OCI-M1 (cell line): Measurements from ENCODE around the gene SCMH1.
A peak's percentile ranks its signal among the peaks of the same experiment; 100 is the strongest.
"Not testable (repeated sequence)": the region's sequence is repeated elsewhere in the genome, so short reads cannot be mapped to it uniquely, and the experiment has no call there.

Source experiments
- DNase-seq: peaks from one replicate; lab custom pipeline; 2025; lab: John Stamatoyannopoulos, UW

SCMH1 gene

DNA sequence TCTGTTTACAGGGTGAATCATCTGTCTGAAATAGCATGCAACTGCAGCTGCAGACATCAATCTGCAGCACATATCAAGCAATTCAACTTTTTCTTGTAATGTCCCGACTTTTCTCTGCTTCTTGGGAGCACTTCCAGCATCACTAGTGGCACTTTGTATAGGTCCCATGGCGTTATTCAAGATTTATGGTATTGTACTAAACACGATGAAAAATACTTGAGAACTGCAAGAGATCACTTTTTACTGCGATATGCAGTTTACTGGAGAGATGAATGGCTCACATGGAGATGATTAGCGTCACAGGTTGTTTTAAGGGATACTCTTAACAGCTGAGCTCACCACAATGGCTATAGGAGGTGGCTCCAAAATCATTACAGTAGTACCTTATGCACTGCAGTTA lies 7.2 kb upstream of the SCMH1 start:
- DNase-seq = no peak

DNA sequence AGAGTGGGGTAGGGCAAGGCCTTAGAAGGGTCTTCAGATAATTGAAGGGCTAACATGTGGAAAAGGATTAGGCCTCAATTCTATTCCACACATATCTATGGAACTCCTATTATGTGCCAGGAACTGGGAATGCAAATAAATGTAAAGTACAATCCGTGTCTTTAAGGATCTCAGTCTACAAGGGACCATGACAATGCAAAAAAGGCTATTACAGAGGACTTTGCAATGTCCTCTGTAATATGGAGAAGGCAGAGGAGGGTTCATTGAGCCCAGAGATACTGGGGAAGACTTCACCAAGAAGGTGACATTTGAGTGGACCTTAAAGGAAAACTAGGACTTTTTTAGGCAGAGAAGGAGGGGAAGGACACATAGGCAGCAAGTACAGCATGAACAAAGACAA lies 4.5 kb upstream of the SCMH1 start:
- DNase-seq = peak; percentile 28

DNA sequence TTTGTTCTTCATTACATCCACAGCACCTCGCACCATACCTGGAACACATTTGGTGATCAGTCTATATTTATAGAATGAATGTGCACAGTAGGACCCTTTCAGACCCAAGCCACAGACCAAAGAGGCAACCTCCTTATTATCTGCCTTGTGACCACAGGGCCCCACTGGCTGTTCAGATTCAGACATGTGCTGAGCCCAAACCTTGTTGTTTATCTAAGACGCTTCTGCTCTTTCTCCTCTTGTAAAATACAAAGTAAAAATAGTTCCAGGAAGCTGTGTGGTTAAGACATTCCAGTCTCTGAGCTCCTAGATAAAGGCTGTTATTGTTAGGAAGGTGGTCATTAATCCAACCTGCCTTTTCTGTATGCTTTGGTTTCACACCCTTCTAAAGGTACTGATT lies 3.6 kb upstream of the SCMH1 start:
- DNase-seq = peak; percentile 64

DNA sequence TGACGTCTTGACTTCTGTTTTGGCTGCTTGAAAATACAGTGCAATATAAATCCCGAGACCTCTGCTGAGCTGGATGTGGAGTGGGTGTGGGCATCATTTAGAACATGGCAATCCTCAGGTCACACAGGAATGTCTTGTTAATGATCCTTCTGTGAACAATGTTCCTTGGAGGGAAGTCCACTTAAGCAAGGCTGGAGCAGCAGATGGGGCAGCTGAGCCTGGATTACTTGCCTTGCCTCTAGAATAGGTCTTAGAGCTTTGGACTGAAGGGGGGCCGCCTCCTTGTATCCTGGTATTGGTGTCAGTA lies 926 bp upstream of the SCMH1 start:
- DNase-seq = no peak

DNA sequence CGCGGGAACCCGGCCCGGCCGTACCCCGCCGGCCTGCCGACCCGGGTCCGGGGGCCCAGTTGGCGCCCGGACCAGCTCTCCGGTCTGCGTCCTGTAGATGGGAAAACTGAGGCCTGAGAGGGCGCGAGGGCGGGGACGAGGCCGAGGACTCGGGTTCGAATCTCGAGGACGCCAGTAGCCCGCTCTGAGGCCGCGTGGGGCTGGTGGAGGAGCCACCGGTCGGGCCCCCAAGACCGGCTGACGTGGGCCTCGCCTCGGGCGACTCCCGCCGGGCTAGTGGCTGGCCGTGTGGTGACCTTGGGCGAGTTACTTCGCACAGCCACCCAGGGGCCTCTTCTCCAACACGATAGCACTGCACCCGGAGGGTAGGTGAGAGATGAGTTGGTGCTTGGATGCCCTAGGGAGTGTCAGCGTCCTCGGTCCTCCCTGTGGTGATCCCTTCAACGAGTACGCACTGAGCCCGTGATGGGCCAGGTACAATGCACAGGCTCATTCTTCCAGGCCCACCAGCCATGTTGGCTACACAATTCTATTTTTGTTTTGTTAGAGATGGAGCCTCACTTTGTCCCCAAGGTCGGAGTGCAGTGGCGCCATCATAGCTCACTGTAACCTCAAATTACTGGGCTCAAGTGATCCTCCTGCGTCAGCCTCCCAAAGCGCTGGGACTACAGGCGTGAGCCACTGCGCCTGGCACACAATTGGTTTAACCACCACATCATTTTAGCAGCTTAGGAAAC lies 404 bp upstream of the SCMH1 start:
- no peak for DNase-seq

DNA sequence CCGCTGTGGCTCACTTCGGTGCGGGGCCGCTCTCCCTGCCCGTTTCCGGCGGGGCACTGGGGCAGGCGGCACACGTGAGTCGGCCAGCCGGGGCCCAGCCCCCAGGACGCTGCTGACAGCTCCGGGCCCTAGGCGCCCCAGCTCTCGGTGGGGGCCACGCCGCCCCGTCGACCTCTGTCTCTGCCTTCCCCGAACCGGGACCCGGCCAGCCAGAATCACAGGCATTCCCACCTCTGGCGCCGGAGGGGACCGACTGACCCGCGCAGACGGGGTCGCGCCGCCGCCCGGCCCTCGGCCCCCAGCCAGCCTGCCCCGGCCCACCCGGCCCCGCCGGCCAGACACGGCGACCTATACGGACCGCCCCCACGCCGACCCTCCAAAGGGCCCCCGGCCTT lies 755 bp downstream of the SCMH1 start:
- peak; percentile 65 for DNase-seq

DNA sequence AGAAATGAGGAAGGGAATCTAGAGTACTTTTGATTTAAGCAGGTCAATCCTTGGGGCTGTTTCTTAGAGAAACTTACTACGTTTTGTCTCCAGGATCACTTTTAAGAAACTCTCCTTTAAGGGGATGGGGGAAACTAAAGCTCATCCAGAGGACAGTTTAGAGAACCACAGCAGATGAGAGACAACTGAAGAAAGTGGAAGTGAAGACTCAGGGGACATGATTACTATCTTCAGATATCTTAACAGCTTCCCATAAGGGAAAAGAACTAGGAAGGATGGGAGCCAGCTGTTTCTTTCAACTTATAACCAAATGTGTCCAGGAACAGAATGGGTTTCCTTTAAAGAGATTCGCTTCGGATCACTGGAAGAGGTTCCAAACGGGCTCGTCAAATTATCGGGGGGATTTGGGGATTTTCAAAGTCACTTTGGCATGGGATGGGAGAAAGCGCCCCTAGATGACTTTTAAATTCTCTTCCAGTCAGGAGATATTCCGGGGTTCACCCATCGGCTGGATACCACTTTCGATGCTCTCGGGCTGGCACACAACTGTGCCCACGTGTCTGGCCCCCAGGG lies 1.2 kb downstream of the SCMH1 start:
- peak; percentile 67 for DNase-seq

DNA sequence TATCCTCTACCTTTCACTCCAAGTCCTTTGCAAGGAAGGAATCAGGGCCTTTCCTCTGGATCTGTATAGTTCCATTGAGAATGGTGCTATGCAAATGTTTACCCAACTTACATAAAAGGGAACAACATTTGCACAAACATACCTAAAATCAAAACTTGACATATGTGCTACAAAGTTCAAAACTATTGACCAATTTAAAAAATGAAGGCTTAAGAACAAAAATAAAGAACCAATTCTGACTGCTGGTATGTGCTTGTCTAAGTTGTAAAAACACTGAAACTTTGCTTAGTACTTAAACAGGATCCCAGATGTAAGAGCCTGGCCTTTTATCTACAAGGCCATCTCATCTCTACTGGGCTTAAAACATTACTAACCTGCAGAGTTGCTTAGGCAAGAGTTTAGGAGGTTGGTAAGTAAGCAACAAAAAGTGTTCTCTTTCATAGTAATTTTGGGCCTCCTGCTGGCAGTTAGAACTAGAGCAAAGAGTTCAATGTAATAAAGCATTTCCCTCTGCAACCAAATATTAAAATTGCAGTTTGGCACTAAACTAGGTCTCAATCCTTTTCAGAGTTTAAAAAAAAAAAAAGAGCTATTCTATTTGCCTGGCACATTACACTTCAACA lies 2.0 kb downstream of the SCMH1 start:
- DNase-seq = peak; percentile 75

DNA sequence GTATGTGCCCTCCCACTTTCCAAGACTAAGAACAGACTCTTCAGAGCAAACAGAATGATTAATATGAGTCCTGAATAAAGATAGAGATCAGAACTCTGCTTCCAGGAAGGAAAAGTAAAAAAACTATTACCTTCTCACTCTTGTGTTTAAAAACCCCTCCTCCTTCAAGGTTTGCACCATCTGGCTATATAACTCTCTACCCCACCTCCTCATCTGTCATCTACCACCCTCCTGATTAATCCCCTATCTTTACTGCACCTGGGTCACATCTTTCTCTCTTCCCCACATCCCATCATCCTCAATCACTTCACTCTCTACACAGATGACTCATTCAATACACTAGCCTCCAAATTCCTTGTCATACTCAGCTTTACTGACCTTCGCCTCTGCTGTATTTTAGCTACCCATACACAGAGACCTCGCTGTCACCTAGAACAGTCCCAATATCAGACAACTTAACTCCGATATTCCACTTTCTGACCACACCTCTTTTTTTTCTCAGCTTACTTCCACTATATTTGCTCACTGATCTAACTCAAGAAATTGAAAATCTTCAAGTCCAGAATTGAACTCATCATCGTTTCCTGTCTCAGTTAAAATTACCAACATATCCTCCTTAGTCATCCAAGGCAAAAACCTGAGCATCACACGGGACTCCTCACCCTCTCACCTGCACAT lies 3.7 kb downstream of the SCMH1 start:
- DNase-seq = no peak

DNA sequence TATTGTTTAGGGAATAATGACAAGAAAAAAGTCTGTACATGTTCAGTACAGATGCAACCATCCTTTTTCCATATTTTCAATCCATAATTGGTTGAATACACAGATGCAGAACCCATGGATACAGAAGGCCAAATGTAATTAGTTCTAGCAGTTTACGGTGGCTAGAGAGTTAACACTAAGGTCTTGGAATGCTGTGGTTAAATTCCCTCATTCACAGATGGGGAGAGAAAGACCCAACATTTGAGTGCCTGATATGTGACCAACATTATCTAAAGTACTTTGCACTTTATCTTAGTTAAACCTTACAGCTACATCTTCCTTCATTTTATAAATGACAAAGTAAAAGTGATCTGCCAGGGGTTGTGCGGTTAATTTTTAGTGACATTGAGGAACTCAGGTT lies 5.3 kb downstream of the SCMH1 start:
- no peak for DNase-seq

DNA sequence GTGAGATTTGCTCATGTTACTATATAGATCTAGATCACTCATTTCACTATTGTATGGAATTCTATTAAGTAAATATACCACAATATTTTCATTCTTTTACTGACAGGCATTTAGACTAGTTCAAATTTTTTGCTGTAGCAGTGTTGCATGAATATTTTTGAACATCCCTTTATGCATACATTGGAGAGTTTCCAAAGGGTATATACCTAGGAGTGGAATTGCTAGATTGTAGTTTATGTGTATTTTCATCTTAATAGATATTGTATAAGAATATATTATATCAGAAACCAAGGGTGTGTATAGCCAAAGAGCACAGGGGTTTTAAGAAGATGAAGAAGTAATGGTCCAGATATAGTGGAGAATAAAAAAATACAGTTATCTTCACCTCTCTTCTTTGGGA lies 6.2 kb downstream of the SCMH1 start:
- DNase-seq = no peak

DNA sequence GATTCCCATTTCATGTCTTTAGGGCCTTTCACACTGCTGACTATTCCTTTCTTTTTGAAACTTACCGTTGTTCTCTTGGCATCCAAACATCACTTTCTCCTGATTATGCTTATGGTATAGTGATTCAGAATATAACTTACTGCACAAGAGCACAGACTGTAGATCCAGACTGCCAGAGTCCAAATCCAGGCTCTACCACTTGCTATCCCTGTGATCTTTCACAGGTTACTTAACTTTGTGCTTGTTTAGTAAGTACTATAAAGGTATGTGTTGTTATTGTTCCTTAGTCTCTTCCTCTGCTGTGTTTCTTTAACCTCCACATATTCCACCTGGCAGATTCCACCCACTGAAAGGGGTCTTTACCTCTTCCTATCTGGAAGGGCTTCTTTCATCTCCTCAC lies 8.4 kb downstream of the SCMH1 start:
- no peak for DNase-seq

DNA sequence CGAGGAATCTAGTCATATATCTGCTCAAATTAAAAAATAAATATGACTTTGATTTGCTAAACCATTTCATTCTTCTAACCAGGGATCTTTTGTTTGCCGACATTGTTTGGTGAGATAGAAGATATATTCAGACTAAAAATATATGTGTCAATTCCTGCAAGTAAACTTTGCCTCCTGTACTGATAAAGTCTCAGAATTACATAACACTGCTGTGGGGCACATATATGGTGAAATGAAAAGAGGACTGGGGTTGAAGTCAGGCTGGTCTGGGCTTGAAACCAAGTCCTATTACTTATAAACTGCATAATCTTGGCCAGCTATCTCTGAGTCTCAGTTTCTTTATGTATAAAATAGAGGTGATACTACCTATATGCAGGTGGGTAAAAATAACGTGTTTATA lies 9.8 kb downstream of the SCMH1 start:
- no peak for DNase-seq

DNA sequence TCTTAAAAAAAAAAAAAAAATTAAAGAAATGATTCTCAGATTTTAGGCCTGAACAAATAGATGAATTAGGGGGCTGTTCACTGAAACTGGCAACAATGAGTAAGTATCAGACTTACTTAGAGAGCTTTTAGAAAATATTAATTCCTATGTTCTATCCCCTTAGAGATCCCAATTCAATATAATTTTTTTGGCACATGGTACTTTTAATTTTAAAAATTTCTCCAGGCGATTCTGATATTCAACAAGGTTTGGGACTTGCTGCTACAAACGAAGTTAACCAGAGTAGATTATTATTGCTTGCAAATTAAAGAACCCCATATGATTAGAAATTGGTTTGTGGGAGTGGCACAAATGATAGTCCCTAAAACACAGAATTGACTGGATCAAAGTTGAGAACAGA lies 11.4 kb downstream of the SCMH1 start:
- no peak for DNase-seq

DNA sequence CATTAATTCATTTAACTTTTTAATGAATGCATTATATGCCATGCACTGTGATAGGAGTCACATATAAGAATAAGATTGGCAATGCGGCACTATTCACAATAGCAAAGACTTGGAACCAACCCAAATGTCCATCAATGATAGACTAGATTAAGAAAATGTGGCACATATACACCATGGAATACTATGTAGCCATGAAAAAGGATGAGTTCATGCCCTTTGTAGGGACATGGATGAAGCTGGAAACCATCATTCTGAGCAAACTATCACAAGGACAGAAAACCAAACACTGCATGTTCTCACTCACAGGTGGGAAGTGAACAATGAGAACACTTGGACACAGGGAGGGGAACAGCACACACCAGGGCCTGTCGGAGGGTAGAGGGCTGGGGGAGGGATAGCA lies 12.9 kb downstream of the SCMH1 start:
- DNase-seq = not testable (repeated sequence)

DNA sequence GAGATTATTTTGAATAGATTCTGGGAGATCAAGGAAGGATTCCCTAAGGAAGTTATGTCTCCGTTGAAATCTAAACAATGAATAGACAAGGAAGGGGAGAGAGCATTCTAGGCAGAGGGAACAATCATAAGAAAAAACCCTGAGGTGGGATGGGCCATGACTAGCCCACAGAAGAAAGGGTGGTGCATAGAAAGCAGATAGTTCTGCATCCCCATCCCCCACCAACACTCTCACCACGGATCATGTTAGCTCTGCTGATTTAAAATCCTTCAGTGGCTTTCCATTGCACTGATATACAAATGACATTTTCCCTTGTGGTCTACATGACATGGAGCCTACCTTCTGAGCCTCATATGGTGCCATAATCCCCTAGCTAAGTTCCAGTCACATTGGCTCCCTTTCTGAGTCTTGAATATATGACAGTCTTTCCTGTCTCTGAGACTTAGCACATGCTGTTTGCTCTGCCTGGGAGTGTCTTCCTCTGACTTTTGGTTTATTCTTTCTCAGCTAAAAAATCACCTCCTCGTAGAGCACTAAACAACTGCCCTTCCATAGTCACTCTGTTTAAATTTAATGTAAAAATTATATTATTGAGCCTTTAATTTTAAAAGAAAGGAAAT lies 15.2 kb downstream of the SCMH1 start:
- DNase-seq = peak; percentile 50

DNA sequence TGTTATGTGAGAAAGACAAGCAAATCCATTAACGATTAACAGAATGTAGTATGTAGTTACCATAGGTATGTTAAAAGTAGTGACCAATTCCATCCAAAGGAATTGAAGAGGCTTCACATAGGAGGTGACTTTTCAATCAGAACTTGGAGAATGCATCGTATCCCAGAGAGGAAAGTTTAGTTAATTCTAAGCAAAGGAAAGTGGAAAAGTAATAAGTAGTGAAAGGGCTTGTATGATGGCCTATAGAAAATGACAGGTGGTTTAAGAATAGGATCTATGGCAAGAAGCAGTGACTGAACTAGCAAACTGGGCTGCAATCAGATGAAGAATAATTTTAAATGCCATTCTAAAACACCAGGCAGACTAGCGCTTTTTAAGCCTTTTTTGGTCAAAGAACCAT lies 16.6 kb downstream of the SCMH1 start:
- no peak for DNase-seq

DNA sequence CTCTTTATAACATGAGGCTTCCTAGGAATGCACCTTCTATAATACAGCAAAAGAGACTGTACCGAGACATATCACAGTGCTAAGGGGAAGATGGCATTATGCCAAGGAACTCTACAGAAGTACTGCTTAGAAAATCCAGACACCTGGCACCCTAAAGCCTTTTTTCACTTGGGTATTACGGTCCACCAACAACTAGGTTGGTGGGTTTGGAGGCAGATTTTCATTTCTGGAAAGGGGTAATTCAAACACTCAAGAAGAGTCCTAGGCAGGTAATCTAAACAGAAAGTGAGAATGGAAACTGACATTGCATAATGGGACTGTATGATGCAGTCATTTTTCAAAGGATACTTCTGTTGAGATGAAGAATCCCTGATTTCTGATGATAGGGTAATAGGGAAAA lies 19.6 kb downstream of the SCMH1 start:
- DNase-seq = peak; percentile 18

DNA sequence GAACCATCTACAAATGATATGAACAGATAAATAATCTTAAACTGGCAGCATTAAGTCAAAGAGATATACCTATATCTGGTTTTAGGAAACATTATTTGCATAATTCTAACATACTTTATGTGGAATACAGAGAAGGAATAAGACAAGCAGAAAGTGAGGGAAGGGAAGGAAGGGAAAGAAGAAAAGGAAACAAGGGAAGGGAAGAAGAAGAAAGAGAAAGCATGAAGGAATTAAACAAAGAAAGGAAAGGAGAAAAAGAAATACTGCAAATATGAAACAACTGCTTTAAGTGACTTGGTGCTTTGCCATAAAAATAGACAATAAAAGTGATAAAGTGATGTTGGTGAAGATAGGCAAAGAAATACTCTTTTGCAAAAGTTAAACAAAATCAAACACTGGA lies 20.1 kb downstream of the SCMH1 start:
- DNase-seq = no peak

DNA sequence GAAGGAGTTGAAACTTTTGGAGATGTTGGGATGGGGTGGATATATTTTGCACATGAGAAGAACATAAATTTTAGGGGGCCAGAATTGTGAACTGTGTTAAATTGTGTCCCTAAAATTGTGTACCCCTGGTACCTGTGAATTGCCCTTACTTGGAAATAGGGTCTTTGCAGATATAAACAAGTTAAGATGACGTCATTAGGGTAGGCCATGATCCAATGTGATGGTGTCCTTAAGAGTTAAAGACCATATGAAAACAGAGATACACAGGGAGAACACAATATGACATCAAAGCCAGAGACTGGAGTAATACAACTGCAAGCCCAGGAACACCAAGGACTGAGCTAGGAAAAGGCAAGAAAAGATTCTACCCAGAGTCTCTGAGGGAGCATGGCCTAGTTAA lies 24.0 kb downstream of the SCMH1 start:
- no peak for DNase-seq

DNA sequence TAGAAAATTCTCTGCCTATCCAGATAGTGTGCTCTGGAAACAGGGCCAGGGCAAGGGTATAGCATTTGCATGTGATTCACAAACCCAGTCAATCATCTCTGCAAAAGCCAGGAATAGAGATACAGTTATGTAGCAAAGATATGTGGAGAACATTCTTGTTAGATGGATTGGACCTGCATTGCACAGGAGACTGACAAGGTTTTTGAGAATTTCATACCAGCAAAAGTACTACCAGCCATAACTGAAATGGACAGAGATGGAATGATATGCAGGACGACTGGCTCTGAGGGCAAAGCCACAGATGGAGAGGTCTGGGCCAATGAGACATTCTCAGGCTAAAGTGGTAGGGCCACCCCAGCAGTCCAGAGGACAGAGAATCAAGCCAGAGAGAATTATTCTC lies 24.7 kb downstream of the SCMH1 start:
- DNase-seq = no peak

DNA sequence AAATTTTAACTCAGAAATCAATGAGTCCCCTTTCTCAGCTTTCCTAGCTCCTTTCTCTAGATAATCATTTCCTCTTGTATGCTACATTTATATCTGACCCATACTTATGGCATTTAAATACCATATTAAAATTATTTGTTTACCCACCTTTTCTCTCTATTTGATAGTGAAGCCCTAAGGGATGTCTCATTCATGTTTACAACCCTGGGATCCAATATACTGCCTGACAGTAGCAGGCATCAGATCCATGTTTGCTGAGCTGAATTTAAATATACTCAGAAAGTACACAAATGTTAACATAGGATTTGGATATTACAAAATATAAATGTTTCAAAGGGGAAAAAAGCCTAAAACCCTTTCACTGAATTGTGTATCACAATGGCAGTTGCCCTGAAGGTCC lies 26.5 kb downstream of the SCMH1 start:
- no peak for DNase-seq

DNA sequence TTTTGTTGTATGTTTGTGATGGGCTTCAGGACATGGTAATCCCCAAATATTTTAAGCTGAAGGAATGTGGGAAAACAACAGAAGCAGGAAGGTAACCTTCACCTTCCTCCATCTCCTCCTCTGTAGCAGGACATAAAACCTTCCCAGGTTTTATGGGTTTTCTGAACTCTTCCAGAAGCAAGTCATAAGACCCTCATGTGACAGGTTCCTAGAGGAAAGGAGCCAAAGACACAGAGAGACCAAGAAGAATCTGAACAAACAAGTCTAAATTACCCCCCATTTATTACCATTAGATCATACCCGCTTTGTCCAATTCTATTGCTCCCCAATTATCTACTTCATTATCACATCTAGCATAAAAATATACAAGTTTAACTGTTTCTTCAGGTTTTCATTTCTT lies 28.8 kb downstream of the SCMH1 start:
- DNase-seq = no peak
